Bronchial epithelial cell (primary cell): ENCODE results near the gene B3GLCT. TPM values are rescaled to one million over a fixed set of nuclear protein-coding genes. Genes with fewer than 3 reads are reported as not detected.
A peak's percentile ranks its signal among the peaks of the same experiment; 100 is the strongest.
"Not testable (repeated sequence)": the region's sequence is repeated elsewhere in the genome, so short reads cannot be mapped to it uniquely, and the experiment has no call there.

Source experiments
- DNase-seq: peaks from one replicate; pipeline ENCODE4 v3.0.0-alpha.2; 2010; ENCODE audit warnings: low read depth
- FAIRE-seq: peaks from 2 replicates; lab custom pipeline; 2011; peaks lifted over from hg19 to GRCh38; lab: Jason Lieb, UNC
- H3K27me3 ChIP-seq: 2 replicates; pipeline ENCODE4 v1.5.1; 2011; ENCODE audit warnings: low read length; ENCODE audit not compliant: control insufficient read depth, insufficient read depth
- H3K36me3 ChIP-seq: 2 replicates; pipeline ENCODE4 v1.5.1; 2011; ENCODE audit warnings: low read length; ENCODE audit not compliant: control insufficient read depth, insufficient read depth
- H3K4me3 ChIP-seq: 2 replicates; pipeline ENCODE4 v1.5.1; 2011; ENCODE audit warnings: mild to moderate bottlenecking, low read depth, low read length, control low read depth
- CTCF ChIP-seq: IDR thresholded peaks from 2 replicates; pipeline ENCODE4 v1.5.1; 2011; ENCODE audit warnings: mild to moderate bottlenecking, moderate library complexity, low read length, control low read depth, inconsistent platforms; ENCODE audit not compliant: insufficient read depth, severe bottlenecking
- total RNA-seq: library from RNA; depleted of rRNA; stranded (reverse); fragments of >200 nt; gene quantifications from 2 replicates; pipeline ENCODE4 v1.2.1, GENCODE V29; 2014

Gene B3GLCT
- total RNA-seq, 1 donor from 2014 or later = 3.9 TPM

GRCh38 chr13:31334547-31334946 is 134.8 kb downstream of the B3GLCT start:
- H3K4me3 ChIP-seq = no peak overlapping the region
- FAIRE-seq (no peak), DNase-seq (no peak)
- no peak for TF ChIP-seq CTCF
- H3K27me3 ChIP-seq = no peaks in the 10 kb centered on the region
- H3K36me3 ChIP-seq = no peaks in the 10 kb centered on the region

- Histone ChIP-seq H3K27me3 (no peaks in the 10 kb centered on the region), H3K4me3 (no peak overlapping the region), H3K36me3 (no peaks in the 10 kb centered on the region)
- TF ChIP-seq CTCF = no peak
- peak; percentile 29 for DNase-seq
- no peak for FAIRE-seq
Observed at GRCh38 chr13:31334994-31335557, 135.3 kb downstream of the B3GLCT start.

GRCh38 chr13:31339616-31340015 is 139.8 kb downstream of the B3GLCT start:
- FAIRE-seq, H3K4me3 ChIP-seq, H3K27me3 ChIP-seq, H3K36me3 ChIP-seq, DNase-seq: not testable (repeated sequence)

GRCh38 chr13:31340848-31341247 is 141.1 kb downstream of the B3GLCT start:
- H3K27me3 ChIP-seq, H3K4me3 ChIP-seq, DNase-seq, H3K36me3 ChIP-seq, FAIRE-seq: not testable (repeated sequence)

GRCh38 chr13:31346891-31347290 is 147.1 kb downstream of the B3GLCT start:
- no peaks in the 10 kb centered on the region for H3K36me3 ChIP-seq
- FAIRE-seq = no peak
- no peak for DNase-seq
- no peaks in the 10 kb centered on the region for H3K27me3 ChIP-seq
- TF ChIP-seq CTCF = no peak
- H3K4me3 ChIP-seq = no peak overlapping the region

- no peak for DNase-seq
- no peak for TF ChIP-seq CTCF
- Histone ChIP-seq H3K4me3 (no peak overlapping the region), H3K27me3 (no peaks in the 10 kb centered on the region), H3K36me3 (no peaks in the 10 kb centered on the region)
- no peak for FAIRE-seq
Observed at GRCh38 chr13:31349156-31349555, 149.4 kb downstream of the B3GLCT start.

GRCh38 chr13:31350560-31350959 is 150.8 kb downstream of the B3GLCT start:
- FAIRE-seq (no peak), DNase-seq (no peak)
- H3K27me3 ChIP-seq = no peaks in the 10 kb centered on the region
- H3K4me3 ChIP-seq = no peak overlapping the region
- H3K36me3 ChIP-seq = no peaks in the 10 kb centered on the region
- no peak for TF ChIP-seq CTCF
